ENCODE results near the gene CYB5D1.
A peak's percentile ranks its signal among the peaks of the same experiment; 100 is the strongest.
"Not testable (repeated sequence)": the region's sequence is repeated elsewhere in the genome, so short reads cannot be mapped to it uniquely, and the experiment has no call there.

The CYB5D1 gene

GRCh38 chr17:7856011-7856810 is 1.6 kb upstream of the CYB5D1 start:
- no peak for DNase-seq (ENCODE audit: low read depth, low spot score)

- DNase-seq (ENCODE audit: low read depth, low spot score): peak; percentile 99
These were observed 741 bp upstream of the CYB5D1 start, which contains the start of gene NAA38 for GRCh38 chr17:7856811-7857712. TSS of gene NAA38 (minus strand) at chr17:7857559. CDS start at chr17:7857463, 96 bp downstream.

GRCh38 chr17:7858522-7858810 is 663 bp downstream of the CYB5D1 start:
- no peak for DNase-seq (ENCODE audit: low read depth, low spot score)

- no peak for DNase-seq (ENCODE audit: low read depth, low spot score)
These were observed 1.2 kb downstream of the CYB5D1 start for GRCh38 chr17:7859028-7859427.

GRCh38 chr17:7862692-7863437 is 5.1 kb downstream of the CYB5D1 start:
- DNase-seq (ENCODE audit: low read depth, low spot score): no peak

GRCh38 chr17:7864384-7864783 is 6.6 kb downstream of the CYB5D1 start:
- not testable (repeated sequence) for DNase-seq (ENCODE audit: low read depth, low spot score)

- no peak for DNase-seq (ENCODE audit: low read depth, low spot score)
These were observed 7.3 kb downstream of the CYB5D1 start for GRCh38 chr17:7864995-7865650.

- DNase-seq (ENCODE audit: low read depth, low spot score): no peak
These were observed 10.1 kb downstream of the CYB5D1 start for GRCh38 chr17:7867881-7868329.

GRCh38 chr17:7873051-7873450 is 15.2 kb downstream of the CYB5D1 start:
- no peak for DNase-seq (ENCODE audit: low read depth, low spot score)

- DNase-seq (ENCODE audit: low read depth, low spot score): no peak
These were observed 18.1 kb downstream of the CYB5D1 start for GRCh38 chr17:7875804-7876370.

- DNase-seq (ENCODE audit: low read depth, low spot score): no peak
These were observed 20.4 kb downstream of the CYB5D1 start for GRCh38 chr17:7878234-7878633.

GRCh38 chr17:7880076-7880868 is 22.5 kb downstream of the CYB5D1 start:
- DNase-seq (ENCODE audit: low read depth, low spot score): no peak

- DNase-seq (ENCODE audit: low read depth, low spot score): no peak
These were observed 23.7 kb downstream of the CYB5D1 start for GRCh38 chr17:7881276-7882054.

GRCh38 chr17:7882068-7882467 is 24.3 kb downstream of the CYB5D1 start:
- no peak for DNase-seq (ENCODE audit: low read depth, low spot score)

GRCh38 chr17:7882629-7883028 is 24.8 kb downstream of the CYB5D1 start:
- no peak for DNase-seq (ENCODE audit: low read depth, low spot score)

GRCh38 chr17:7883781-7884386 is 26.1 kb downstream of the CYB5D1 start:
- DNase-seq (ENCODE audit: low read depth, low spot score): no peak

- no peak for DNase-seq (ENCODE audit: low read depth, low spot score)
These were observed 27.0 kb downstream of the CYB5D1 start for GRCh38 chr17:7884581-7885366.
